GM21367 (cell line): ENCODE measurements around the gene FBXW9.
A peak's percentile ranks its signal among the peaks of the same experiment; 100 is the strongest.
"Not testable (repeated sequence)": the region's sequence is repeated elsewhere in the genome, so short reads cannot be mapped to it uniquely, and the experiment has no call there.

Experiments used
- ATAC-seq: cut with Tn5 transposase; IDR thresholded peaks from one replicate; pipeline ENCODE4 v1.9.1; 2021; ENCODE audit not compliant: unreplicated experiment

Gene FBXW9

GRCh38 chr19:12681074-12681987, 15.1 kb downstream of the FBXW9 start, which contains the start of gene DHPS:
Gene DHPS, minus strand, starts transcription at chr19:12681880. Its CDS starts 114 bp downstream, at chr19:12681766.
- peak; percentile 59 for ATAC-seq

DNA sequence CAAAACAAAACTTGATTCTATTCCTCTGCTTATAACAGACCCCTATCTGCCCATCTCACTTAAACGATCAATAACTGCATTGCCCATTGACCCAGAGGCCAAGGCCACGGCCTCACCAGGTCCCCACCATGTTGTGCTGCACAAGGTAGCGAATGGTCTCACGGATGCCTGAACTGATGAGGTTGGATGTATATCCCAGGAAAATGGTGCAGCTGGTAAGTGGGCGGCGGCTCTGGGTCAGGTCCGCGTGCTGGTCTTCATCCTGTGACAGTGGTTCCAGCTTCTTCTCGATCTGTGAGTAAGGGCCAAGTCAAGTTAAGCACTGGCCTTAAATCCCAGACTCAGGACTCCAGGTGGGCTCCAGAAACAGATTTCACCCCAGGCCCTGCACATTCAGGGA, 16.4 kb downstream of the FBXW9 start:
- ATAC-seq = no peak

DNA sequence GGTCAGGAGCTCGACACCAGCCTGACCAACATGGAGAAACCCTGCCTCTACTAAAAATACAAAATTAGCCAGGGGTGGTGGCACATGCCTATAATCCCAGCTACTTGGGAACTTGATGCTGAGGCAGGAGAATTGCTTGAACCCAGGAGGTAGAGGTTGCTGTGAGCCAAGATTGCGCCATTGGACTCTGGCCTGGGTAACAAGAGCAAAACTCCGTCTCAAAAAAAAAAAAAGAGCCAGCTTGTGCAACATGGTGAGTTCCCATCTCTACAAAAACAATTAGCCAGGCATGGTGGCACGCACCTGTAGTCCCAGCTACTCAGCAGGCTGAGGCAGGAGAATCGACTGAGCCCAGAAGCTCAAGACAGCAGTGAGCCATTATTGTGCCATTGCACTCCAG, 18.4 kb downstream of the FBXW9 start:
- ATAC-seq = not testable (repeated sequence)

DNA sequence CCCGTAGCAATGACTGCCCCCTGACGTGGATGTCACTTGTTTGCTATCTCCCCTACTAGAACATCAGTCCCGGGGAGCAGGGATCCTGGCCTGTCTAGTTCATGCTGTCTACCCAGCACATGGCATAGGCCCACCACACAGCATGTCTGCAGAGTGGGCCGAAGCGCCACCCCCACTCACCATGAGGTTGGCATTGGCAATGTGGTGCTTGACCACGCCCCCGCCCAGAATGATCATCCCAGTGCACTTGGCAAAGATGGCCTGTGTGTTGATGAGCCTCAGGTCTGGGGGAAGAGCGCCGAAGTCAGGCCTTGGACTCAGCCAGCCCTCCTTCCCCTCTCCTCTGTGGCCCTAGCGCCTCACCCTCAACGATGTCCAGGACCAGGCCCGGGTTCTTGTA, 19.5 kb downstream of the FBXW9 start:
- ATAC-seq = no peak

DNA sequence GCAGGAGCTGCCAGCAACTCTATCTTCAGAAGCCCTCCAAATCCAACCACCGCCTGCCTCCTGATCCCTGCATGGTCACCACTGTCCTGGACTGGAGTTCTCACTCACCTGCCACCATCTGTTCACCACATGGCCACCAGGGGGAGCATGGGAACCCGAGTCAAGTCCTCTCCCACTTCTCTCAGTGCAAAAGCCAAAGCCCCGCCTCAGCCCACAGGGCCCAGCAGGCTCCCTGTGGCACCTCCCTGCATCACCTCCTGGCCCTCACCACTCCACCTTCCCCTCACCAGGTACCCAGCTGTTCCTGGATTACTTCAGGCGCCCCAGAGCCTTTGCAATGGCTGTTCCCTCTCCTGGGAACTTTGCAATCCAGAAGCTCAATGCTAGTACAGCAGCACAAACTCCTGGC, 20.0 kb downstream of the FBXW9 start:
- no peak for ATAC-seq

GRCh38 chr19:12675940-12676339, 20.5 kb downstream of the FBXW9 start:
- ATAC-seq = no peak

- no peak for ATAC-seq
Observed at GRCh38 chr19:12675399-12675798, 21.0 kb downstream of the FBXW9 start.

DNA sequence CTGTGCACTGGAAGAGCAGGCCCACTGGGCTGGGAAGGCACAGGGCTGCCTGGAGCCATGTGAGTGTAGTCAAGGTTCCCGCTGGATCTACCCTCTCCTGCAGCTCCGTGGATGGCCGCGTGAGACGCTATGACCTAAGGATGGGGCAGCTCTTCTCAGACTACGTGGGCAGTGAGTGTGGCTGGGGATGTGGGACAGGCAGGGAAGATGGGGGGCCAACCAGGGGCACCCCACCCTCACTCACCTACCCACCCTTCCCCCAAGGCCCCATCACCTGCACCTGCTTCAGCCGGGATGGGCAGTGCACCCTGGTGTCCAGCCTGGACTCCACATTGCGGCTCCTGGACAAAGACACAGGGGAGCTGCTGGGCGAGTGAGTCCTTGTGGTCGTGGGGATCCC, 23.7 kb downstream of the FBXW9 start:
- ATAC-seq = no peak

GRCh38 chr19:12670159-12670928, 26.1 kb downstream of the FBXW9 start:
- no peak for ATAC-seq

DNA sequence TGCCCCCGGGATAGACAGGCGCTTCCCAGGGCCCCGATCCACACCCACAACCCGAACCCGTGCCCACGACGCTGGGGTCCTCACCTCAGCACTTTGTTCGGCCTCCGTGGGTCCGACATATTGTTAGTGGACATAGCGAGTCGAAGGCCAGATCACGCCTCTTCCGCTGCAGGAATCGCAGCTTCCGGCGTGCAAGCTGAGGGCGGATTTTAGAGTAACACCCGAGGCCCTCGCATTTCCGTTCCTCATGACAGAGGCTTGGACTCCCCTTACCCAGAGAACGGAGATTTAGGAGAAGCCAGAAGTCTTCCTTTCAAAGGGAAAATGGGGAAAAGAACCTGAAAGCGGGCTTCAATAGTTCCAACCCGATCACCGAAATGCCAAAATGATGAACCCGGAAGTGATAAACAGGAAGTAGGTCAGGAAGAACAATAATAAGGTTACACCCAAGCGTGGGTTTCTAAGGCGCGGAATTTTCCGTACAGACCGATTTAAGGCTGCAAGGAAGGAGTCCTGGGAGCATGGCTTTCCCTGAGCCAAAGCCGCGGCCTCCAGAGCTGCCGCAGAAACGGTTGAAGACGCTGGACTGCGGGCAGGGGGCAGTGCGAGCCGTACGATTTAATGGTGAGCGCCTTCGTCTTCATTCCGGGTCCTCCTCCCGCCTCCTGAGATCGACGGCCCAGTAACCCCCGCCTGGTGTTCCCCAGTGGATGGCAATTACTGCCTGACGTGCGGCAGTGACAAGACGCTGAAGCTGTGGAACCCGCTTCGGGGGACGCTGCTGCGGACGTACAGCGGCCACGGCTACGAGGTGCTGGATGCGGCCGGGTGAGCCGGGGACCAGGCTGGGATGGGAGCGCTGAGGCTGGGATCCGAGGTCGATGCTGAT, 26.9 kb downstream of the FBXW9 start:
- ATAC-seq = no peak

DNA sequence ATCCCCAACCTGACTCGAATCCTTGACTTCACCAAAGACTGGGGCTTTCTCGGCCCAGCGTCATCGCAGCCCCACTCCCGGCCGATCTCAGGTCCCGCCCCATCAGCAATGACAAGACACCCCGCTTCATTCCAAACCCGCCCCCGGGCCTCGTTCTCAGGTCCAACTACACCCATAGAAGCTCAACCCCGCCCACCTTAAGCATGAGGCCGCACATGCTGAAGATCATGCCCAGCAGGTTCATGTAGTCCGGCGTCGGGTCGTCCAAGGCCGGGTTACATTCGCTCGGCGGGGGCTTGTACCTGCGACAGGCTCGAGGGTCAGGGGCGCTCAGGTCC, 27.5 kb downstream of the FBXW9 start:
- no peak for ATAC-seq

DNA sequence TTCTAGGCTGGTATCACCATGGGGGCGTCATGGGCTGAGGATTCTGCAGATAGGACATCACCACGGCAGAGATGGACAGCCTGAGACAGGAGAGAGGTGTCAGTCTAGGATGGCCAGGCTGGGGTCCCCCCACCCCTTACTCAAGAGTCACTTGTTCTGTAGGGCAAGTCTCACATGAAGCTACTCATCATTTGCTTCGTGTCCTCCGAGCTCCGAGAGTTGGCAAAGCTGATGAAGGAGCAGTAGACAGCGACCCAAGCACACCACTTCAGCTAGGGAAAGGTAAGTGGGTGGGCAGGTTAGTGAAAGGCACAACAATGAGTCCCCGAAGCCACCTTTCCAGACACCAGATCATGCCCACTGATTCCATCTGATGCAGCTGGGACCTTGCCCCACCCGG, 28.1 kb downstream of the FBXW9 start:
- no peak for ATAC-seq

DNA sequence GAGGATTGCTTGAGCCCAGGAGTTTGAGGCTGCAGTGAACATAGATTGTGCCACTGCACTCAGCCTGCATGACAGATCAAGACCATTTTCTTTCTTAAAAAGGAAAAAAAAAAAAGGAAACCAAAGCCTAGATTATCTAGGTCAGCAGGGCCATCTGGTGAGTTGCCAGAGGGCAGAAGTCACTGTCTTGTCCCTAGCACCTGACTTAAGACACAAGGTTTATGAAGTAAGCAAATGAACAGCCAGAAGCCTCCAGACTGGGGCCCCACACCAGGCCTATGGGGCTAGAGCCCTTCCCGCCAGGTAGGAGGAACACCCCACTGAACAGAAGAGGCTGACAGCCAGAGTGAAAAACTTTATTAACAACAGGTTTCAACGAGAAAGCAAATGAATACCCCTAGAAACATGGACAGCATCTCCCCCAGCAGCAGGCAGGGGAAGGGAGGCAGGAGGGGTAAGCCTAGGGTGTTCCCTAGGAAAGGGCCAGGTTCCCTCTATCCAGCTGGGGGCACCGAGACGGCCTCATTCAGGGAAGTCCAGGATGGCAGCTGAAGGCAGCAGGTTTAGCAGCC, 28.6 kb downstream of the FBXW9 start:
- ATAC-seq = no peak

- no peak for ATAC-seq
Observed at GRCh38 chr19:12666265-12667048, 30.0 kb downstream of the FBXW9 start, which contains the start of the genes MAN2B1 and WDR83. Gene MAN2B1, minus strand, starts transcription at chr19:12666742. Its CDS starts 41 bp downstream, at chr19:12666701. Gene WDR83, plus strand, starts transcription at chr19:12666807. Its CDS starts 2,984 bp downstream, at chr19:12669791.

DNA sequence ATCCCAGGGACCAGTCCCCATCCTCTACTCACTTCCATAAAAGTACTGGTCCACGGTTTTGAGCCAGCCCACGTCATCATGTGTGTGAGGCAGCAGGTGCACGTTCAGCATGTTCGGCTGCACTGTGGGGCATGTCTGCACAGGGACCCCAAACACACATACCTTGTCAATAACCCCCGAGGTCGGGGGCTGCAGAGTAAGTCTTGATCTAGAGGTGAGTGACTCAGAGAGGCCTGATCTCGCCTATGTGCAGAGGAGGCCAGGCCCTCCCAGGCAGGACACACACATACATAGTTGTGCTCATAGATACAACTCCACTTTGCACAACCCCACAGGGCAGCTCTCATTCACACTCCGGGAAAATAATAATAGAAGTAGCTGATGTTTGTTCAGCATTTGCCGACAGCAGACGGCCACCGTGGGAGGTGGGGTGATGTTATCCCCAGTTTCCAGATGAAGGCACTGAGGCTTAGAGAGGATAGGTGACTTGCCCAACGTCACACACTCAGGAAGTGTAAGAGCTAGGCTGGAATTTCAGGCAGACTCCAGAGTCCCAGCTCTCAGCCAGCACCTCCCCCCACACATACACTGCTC, 30.7 kb downstream of the FBXW9 start:
- ATAC-seq = no peak

GRCh38 chr19:12665281-12665573, 31.2 kb downstream of the FBXW9 start:
- no peak for ATAC-seq

DNA sequence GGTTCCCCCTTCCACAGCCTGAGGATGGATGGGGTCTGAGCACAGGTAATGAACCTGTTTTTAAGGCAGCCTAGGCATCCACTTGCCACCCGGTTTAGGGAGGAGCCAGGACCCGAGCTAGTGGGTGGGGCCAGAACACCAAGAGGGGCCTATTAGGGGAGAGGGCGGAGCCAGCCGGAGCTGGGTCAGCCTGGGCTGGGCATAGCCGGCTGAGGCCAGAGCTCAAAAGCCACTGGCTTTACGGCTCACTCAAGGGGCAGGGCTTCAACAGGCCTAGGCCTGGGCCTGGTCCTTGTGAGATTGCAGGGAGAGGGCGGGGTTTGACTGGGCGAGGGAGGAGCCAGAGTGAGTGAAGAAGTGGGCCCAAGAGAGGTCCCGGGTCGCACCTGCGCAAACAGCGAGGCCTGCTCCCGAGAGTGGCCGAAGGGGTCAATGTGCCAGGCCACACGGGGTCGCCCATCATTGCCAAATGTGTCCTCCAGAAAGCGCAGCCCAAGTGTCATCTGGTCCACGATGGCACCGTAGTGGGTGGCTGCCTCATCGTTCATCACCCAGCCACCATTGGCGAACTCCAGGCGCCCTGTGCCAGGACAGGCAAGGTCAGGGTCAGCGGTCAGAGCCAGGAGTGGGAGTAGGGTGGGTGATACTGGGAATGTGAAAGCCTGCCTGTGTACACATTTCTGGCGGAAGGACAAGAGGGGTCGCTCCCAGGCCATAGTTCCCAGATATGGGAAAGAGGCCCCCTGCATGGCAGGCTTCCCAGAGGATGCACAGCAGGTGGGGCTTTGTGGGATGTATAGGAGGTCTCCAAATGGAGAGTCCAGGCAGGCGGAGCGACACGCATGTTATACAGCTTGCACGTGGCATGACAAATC, 31.8 kb downstream of the FBXW9 start:
- ATAC-seq = no peak

DNA sequence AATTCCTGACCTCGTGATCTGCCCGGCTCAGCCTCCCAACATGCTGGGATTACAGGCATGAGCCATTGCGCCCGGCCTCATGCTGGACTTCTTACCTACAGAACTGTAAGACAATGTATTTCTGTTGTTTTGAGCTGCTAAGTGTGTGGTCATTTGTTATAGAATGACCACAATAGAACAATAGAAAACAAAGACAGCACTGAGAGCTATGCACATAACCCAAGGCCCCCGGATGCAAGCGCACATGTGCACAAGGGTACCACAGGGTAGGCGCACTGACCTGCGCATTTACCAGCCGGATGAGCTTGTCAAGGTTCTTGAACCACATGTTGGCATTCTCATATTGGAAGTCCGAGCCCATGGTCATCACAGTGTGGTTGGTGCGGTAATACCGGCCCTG, 35.5 kb downstream of the FBXW9 start:
- ATAC-seq = no peak

- ATAC-seq = no peak
Observed at GRCh38 chr19:12657966-12658365, 38.5 kb downstream of the FBXW9 start.
